IPS-18a (cell line): ENCODE measurements around the gene TLE6.
"Not testable (repeated sequence)": the region's sequence is repeated elsewhere in the genome, so short reads cannot be mapped to it uniquely, and the experiment has no call there.

ENCODE experiments used
- H3K27ac ChIP-seq: one replicate; pipeline ENCODE4 v1.5.1; 2013; ENCODE audit warnings: low read length
- H3K27me3 ChIP-seq: one replicate; pipeline ENCODE4 v1.6.1; 2013; ENCODE audit warnings: mild to moderate bottlenecking, low read length; ENCODE audit not compliant: control insufficient read depth, insufficient read depth
- H3K36me3 ChIP-seq: one replicate; pipeline ENCODE4 v1.6.1; 2013; ENCODE audit warnings: low read depth, low read length; ENCODE audit not compliant: control insufficient read depth
- H3K4me1 ChIP-seq: one replicate; pipeline ENCODE4 v1.6.1; 2013; ENCODE audit warnings: low read depth, low read length; ENCODE audit not compliant: control insufficient read depth
- H3K4me3 ChIP-seq: one replicate; pipeline ENCODE4 v1.5.1; 2013; ENCODE audit warnings: low read length
- H3K9ac ChIP-seq: one replicate; pipeline ENCODE4 v1.6.1; 2013; ENCODE audit warnings: mild to moderate bottlenecking, low read length, moderate library complexity
- H3K9me3 ChIP-seq: one replicate; pipeline ENCODE4 v1.6.1; 2013; ENCODE audit warnings: low read depth, low read length; ENCODE audit not compliant: control insufficient read depth

Gene TLE6

DNA sequence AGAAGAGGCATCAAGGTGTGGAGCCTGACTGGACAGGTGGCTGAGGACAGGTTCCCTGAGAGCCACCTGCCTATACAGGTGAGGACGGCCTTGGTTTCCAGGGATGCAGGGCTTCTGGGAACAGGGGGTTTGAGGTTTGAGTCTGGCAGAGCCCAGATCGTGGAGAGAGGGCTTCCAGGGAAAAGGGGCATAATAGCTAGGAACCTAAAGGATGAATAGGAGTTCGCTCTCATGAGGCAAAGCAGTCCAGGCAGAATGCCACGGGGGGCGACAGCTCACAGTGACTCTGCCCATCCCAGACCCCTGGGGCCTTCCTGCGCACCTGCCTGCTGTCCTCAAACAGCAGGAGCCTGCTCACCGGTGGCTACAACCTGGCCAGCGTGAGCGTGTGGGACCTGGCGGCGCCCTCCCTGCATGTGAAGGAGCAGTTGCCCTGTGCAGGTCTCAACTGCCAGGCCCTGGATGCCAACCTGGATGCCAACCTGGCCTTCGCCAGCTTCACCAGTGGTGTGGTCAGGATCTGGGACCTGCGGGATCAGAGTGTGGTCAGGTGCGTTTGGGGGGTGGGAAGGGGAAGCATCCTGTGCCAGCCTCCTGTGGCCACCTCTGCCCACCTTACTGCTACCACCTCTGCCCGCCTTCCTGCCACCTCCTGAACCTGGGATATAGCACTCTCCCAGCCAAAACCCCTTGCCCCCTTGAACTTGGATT is 12.0 kb downstream of the TLE6 start:
- Histone ChIP-seq H3K27ac (no peak overlapping the region), H3K9me3 (no peaks in the 10 kb centered on the region), H3K4me3 (no peak overlapping the region), H3K9ac (no peak overlapping the region), H3K36me3 (no peaks in the 10 kb centered on the region), H3K4me1 (peaks cover 14% of the 10 kb centered on the region), H3K27me3 (peaks cover 15% of the 10 kb centered on the region)

DNA sequence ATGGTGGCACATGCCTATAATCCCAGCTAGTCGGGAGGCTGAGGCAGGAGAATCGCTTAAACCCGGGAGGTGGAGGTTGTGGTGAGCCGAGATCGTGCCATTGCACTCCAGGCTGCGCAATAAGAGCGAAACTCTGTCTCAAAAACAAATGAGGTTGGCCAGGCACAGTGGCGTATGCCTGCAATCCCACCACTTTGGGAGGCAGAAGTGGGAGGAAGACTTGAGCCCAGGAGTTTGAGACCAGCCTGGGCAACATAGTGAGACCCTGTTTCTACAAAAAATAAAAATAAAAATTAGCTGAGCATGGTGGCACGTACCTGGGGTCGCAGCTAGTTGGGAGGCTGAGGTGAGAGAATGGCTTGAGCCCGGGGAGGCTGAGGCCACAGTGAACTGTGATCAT is 15.0 kb downstream of the TLE6 start:
- not testable (repeated sequence) for H3K27ac ChIP-seq, H3K9me3 ChIP-seq, H3K4me3 ChIP-seq, H3K4me1 ChIP-seq, H3K36me3 ChIP-seq, H3K9ac ChIP-seq, H3K27me3 ChIP-seq

- no peak overlapping the region for H3K4me3 ChIP-seq
- H3K9ac ChIP-seq = no peak overlapping the region
- H3K4me1 ChIP-seq = no peaks in the 10 kb centered on the region
- no peak overlapping the region for H3K27ac ChIP-seq
- no peaks in the 10 kb centered on the region for H3K36me3 ChIP-seq
- no peaks in the 10 kb centered on the region for H3K27me3 ChIP-seq
- no peaks in the 10 kb centered on the region for H3K9me3 ChIP-seq
Measured at GRCh38 chr19:2992958-2993357, 15.6 kb downstream of the TLE6 start.

DNA sequence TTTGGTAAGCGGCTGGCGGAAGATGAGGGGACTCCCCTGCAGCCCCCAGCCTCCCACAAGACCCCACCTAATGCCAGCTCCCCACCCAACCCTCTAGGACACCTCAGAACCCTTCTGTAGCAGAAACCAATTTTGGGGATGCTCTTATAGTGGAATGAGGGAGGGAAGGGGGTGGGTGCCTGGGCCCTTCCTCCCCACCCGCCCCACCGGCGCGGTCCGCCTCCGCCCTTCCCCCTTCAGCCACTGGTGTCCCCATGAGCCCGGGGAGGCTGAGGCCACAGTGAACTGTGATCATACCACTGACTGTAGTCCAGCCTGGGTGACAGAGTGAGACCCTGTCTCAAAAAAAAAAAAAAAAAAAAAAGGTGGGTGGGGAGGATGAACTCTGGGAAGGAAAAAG is 16.2 kb downstream of the TLE6 start:
- no peaks in the 10 kb centered on the region for H3K27me3 ChIP-seq
- H3K9me3 ChIP-seq = no peaks in the 10 kb centered on the region
- H3K4me1 ChIP-seq = no peaks in the 10 kb centered on the region
- H3K27ac ChIP-seq = no peak overlapping the region
- no peak overlapping the region for H3K4me3 ChIP-seq
- H3K36me3 ChIP-seq = no peaks in the 10 kb centered on the region
- H3K9ac ChIP-seq = no peak overlapping the region

GRCh38 chr19:2994588-2995131 is 17.3 kb downstream of the TLE6 start:
- Histone ChIP-seq H3K27ac (no peak overlapping the region), H3K27me3 (no peaks in the 10 kb centered on the region), H3K9me3 (no peaks in the 10 kb centered on the region), H3K4me1 (no peaks in the 10 kb centered on the region), H3K36me3 (no peaks in the 10 kb centered on the region), H3K9ac (no peak overlapping the region), H3K4me3 (no peak overlapping the region)

GRCh38 chr19:2997720-2998119 is 20.4 kb downstream of the TLE6 start:
- no peak overlapping the region for H3K27ac ChIP-seq
- H3K9ac ChIP-seq = no peak overlapping the region
- no peaks in the 10 kb centered on the region for H3K36me3 ChIP-seq
- H3K27me3 ChIP-seq = no peaks in the 10 kb centered on the region
- H3K9me3 ChIP-seq = no peaks in the 10 kb centered on the region
- H3K4me1 ChIP-seq = no peaks in the 10 kb centered on the region
- no peak overlapping the region for H3K4me3 ChIP-seq

DNA sequence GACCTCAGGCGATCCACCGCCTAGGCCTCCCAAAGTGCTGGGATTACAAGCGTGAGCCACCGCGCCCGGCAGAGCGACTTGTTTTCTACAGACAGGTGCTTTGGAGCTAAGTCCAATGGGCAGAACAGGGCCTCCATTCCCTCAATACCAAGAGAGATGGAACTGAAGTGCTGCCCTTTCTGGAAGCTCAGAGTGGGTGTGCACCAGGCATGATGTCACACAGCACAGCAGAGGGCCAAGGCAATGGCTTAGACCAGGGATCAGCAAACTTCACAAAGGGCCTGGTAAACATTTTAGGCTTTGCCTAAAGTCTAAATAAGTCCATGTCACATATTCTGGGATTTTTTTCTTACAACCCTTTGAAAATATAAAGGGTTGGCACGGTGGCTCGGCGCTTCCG is 21.3 kb downstream of the TLE6 start:
- no peak overlapping the region for H3K27ac ChIP-seq
- H3K36me3 ChIP-seq = no peaks in the 10 kb centered on the region
- no peaks in the 10 kb centered on the region for H3K4me1 ChIP-seq
- H3K9ac ChIP-seq = no peak overlapping the region
- H3K9me3 ChIP-seq = no peaks in the 10 kb centered on the region
- no peaks in the 10 kb centered on the region for H3K27me3 ChIP-seq
- H3K4me3 ChIP-seq = no peak overlapping the region

DNA sequence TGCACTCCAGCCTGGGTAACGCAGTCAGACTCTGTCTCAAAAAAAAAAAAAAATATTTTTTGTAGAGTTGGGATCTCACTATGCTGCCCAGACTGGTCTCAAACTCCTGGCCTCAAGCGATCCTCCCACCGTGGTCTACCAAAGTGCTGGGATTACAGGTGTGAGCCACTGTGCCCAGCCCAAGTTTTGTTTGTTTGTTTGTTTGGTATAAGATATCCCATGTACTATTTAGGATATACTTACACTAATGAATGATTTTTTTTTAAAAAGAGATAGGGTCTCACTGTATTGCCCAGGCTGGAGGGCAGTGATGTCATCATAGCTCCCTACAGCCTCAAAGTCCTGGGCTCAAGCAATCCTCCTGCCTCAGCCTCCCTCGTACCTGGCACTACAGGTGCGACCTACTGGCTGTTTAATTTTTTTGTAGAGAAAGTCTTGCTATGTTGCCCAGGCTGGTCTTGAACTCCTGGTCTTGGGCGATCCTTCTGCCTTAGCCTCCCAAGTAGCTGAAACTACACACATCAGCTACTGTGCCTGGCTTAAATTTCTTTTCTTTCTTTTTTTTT is 24.0 kb downstream of the TLE6 start:
- Histone ChIP-seq H3K9me3 (no peaks in the 10 kb centered on the region), H3K4me3 (no peak overlapping the region), H3K4me1 (no peaks in the 10 kb centered on the region), H3K36me3 (no peaks in the 10 kb centered on the region), H3K27ac (no peak overlapping the region), H3K9ac (no peak overlapping the region), H3K27me3 (no peaks in the 10 kb centered on the region)

GRCh38 chr19:3003046-3003445 is 25.7 kb downstream of the TLE6 start:
- Histone ChIP-seq H3K4me3 (no peak overlapping the region), H3K9me3 (no peaks in the 10 kb centered on the region)

GRCh38 chr19:3004522-3004921 is 27.2 kb downstream of the TLE6 start:
- Histone ChIP-seq H3K27me3 (no peaks in the 10 kb centered on the region), H3K4me3 (no peak overlapping the region), H3K36me3 (no peaks in the 10 kb centered on the region), H3K9me3 (no peaks in the 10 kb centered on the region), H3K9ac (no peak overlapping the region), H3K4me1 (no peaks in the 10 kb centered on the region), H3K27ac (no peak overlapping the region)

More at GRCh38 chr19:3003046-3003445, 25.7 kb downstream of the TLE6 start:
- H3K27me3 ChIP-seq = no peaks in the 10 kb centered on the region
- no peaks in the 10 kb centered on the region for H3K36me3 ChIP-seq
- no peak overlapping the region for H3K27ac ChIP-seq
- H3K4me1 ChIP-seq = no peaks in the 10 kb centered on the region
- no peak overlapping the region for H3K9ac ChIP-seq

DNA sequence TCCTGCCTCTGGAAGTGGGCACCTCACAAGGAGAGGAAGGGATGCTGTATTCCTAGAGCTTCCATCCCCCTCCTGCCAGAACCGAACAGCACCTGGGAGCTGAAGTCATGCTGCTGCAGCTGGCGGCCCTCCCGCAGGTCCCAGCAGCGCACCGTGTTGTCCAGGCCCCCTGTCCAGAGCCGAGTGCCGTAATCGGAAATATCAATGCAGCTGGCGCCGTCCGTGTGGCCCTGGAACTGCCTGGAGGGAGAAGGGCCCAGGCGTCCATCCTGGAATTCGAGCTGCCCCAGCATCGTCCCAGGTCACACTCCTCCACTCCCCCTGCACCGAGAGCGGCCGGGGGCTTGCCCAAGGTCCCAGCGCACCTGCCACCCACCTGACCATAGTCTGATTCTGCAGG is 28.0 kb downstream of the TLE6 start:
- Histone ChIP-seq H3K9ac (no peak overlapping the region), H3K36me3 (no peaks in the 10 kb centered on the region), H3K9me3 (no peaks in the 10 kb centered on the region), H3K4me1 (no peaks in the 10 kb centered on the region), H3K27ac (no peak overlapping the region), H3K4me3 (no peak overlapping the region), H3K27me3 (no peaks in the 10 kb centered on the region)
